Measurements from ENCODE around the gene RALGDS.

RALGDS gene

DNA sequence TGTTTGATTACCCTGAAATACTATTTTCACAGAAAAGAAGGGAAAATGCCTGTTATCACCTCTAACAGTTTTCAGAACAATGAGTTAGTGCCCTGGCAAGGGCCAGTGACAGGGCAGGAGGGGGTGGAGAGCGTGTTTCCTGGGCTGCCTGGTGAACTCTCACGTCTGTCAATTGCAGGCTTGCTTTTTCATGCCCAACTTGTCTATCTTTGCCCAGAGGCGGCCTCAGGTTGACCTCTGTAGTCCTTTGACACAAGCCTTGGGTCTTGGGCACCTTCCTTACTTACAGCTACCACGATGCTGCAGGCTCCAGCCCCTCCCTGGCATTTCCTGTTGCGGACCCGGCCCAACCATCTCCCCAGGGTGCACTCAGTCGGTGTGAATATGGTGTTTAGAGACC, 61.4 kb downstream of the RALGDS start:
- TF ChIP-seq, protein P1, sequence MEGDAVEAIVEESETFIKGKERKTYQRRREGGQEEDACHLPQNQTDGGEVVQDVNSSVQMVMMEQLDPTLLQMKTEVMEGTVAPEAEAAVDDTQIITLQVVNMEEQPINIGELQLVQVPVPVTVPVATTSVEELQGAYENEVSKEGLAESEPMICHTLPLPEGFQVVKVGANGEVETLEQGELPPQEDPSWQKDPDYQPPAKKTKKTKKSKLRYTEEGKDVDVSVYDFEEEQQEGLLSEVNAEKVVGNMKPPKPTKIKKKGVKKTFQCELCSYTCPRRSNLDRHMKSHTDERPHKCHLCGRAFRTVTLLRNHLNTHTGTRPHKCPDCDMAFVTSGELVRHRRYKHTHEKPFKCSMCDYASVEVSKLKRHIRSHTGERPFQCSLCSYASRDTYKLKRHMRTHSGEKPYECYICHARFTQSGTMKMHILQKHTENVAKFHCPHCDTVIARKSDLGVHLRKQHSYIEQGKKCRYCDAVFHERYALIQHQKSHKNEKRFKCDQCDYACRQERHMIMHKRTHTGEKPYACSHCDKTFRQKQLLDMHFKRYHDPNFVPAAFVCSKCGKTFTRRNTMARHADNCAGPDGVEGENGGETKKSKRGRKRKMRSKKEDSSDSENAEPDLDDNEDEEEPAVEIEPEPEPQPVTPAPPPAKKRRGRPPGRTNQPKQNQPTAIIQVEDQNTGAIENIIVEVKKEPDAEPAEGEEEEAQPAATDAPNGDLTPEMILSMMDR (IDR thresholded peaks at IDR 0.05; ENCODE audit: extremely low read depth, insufficient read depth, missing control alignments) = no peak
- in situ Hi-C loops (cut with MboI; ENCODE audit: low pct_unique_long_range_greater_than_20kb, low sequenced_read_pairs, unreplicated experiment) = no loop called here
- DNase-seq (ENCODE audit: low spot score) = peak; percentile 42

DNA sequence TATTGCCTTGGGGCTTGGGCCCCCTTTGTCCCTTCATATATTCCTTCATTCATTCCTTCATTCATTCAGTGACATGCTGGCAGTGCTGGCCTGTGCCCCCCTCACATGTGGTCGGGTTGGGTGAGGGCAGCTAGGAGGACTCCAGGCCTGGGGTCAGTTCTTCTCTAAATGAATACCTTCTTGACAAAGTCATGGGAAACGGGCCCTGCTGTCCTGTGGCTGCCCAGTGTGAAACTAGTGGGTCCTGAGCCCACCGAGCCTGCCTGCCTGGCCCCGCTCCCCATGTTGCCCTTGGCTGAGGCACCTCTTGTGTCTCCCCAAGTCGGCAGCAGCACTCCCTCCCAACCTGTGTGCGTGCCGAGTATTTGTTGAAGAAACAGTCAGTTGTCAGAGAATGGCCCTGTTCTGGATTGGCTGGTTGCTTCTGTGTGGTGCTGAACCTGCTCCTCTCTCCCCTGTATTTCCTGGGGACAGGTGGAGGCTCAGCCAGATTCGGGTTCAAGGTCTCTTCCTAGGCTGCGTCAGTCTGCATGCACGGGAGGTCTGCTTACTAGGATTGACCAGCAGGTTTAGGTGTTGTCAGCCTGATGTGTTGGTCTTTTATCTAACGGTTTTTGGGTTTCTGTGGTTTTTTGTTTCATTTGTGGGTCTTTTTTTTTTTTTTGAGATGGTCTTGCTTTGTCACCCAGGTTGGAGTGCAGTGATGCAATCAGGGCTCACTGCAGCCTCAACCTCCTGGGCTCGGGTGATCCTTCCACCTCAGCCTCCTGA, 62.3 kb downstream of the RALGDS start:
- TF ChIP-seq, protein P1 (IDR thresholded peaks at IDR 0.05; ENCODE audit: extremely low read depth, insufficient read depth, missing control alignments) = no peak
- in situ Hi-C loops (cut with MboI; ENCODE audit: low pct_unique_long_range_greater_than_20kb, low sequenced_read_pairs, unreplicated experiment) = no loop called here
- DNase-seq (ENCODE audit: low spot score) = peak; percentile 71

DNA sequence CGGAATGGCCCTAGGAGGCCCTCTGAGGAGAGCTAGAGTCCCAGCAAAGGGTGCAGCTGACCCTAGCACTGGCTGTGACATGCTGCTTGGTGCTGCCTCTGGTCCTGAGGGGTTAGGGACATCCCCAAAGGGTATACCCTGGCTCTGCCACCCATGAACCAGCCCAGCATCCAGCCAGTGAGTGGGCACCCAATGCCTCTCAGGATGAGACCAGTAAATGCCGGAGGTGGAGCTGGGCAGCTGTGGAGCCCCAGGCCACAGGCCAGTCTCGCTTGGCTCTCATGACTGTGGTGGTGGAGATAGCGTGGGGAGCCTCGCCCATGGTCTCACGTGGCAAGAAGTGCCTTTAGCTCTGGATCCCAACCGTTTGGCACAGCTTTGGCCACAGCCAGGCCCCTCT, 63.0 kb downstream of the RALGDS start:
- DNase-seq (ENCODE audit: low spot score) = peak; percentile 17
- in situ Hi-C loops (cut with MboI; ENCODE audit: low pct_unique_long_range_greater_than_20kb, low sequenced_read_pairs, unreplicated experiment) = no loop called here
- TF ChIP-seq, protein P1 (IDR thresholded peaks at IDR 0.05; ENCODE audit: extremely low read depth, insufficient read depth, missing control alignments) = no peak

DNA sequence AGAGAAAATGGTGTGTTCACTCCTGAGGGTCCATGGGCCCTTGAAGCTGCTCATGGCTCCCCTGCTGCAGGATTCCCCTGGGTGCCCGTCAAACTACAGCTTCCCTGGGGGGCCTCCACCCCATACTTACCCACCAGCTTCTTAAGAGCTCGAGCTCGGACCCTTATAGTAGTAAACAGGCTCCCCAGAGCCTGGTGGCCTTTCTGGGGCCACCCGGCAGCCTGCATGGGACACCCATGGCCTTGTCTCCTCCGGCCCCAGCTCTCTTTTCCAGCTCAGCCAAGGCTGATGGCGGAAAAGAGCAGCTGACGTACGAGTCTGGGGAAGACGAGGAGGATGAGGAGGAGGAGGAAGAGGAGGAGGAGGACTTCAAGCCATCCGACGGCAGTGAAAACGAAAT, 63.5 kb downstream of the RALGDS start:
- TF ChIP-seq, protein P1 (IDR thresholded peaks at IDR 0.05; ENCODE audit: extremely low read depth, insufficient read depth, missing control alignments) = no peak
- in situ Hi-C loops (cut with MboI; ENCODE audit: low pct_unique_long_range_greater_than_20kb, low sequenced_read_pairs, unreplicated experiment) = no loop called here
- DNase-seq (ENCODE audit: low spot score) = no peak

DNA sequence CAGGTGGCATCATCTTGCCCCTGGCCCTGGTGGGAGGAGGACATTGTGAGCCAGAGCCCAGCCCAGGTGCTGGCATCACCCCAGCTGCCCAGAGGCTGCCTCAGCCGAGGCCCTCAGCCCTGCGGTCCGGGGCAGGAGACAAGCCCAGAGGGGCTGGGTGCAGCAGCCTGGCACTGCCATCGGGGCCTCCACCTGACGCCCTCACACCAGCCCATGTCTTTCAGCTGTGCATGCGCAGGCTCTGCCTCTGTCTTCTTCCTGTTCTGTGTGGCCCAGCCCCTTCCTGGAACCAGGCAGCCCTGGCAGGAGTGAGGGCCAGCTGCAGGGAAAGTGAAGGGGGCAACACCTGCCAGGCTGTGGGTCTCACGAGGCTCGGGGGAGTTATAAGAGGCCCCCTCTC, 64.0 kb downstream of the RALGDS start:
- TF ChIP-seq, protein P1 (IDR thresholded peaks at IDR 0.05; ENCODE audit: extremely low read depth, insufficient read depth, missing control alignments) = no peak
- in situ Hi-C loops (cut with MboI; ENCODE audit: low pct_unique_long_range_greater_than_20kb, low sequenced_read_pairs, unreplicated experiment) = no loop called here

DNA sequence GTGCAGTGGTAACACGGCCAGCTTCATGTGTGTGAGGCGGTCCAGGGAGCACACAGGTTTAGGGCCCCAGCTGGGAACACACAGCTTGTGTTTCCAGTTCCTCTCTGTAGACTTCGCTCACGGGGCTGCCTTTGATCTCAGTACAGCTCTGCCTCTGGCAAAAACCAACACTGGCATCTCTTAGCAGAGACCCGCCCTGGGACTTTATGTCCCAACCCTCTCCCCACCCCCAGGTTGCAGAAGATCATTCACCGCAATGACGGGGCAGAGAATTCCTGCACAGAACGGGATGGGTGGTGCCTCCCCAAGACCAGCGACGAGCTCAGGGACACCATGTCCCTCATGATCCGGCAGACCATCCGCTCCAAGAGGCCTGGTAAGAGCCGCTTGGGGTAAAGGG, 64.5 kb downstream of the RALGDS start:
- TF ChIP-seq, protein P1 (IDR thresholded peaks at IDR 0.05; ENCODE audit: extremely low read depth, insufficient read depth, missing control alignments) = no peak
- in situ Hi-C loops (cut with MboI; ENCODE audit: low pct_unique_long_range_greater_than_20kb, low sequenced_read_pairs, unreplicated experiment) = no loop called here
- peak; percentile 21 for DNase-seq (ENCODE audit: low spot score)

More for the DNA sequence above, 64.0 kb downstream of the RALGDS start:
- peak; percentile 17 for DNase-seq (ENCODE audit: low spot score)

Data from GM13977 (cell line).